KMS-11 (cell line): Measurements from ENCODE around the gene KCNJ4.
"Not testable (repeated sequence)": the region's sequence is repeated elsewhere in the genome, so short reads cannot be mapped to it uniquely, and the experiment has no call there.

Source experiments
- H2AFZ ChIP-seq: fragments of 200-600 bp; sonication (generic); 2 replicates; pipeline ENCODE4 v1.6.1; 2016; ENCODE audit warnings: antibody characterized with exemption, mixed run types, low read depth
- H3K27ac ChIP-seq: fragments of 200-600 bp; sonication (generic); 2 replicates; pipeline ENCODE4 v1.6.1; 2016; ENCODE audit warnings: mild to moderate bottlenecking, mixed run types
- H3K27me3 ChIP-seq: fragments of 200-600 bp; sonication (generic); 2 replicates; pipeline ENCODE4 v1.6.1; 2017; ENCODE audit warnings: mild to moderate bottlenecking, low read depth, mixed run types, moderate library complexity; ENCODE audit not compliant: insufficient read depth
- H3K36me3 ChIP-seq: fragments of 200-600 bp; sonication (generic); 2 replicates; pipeline ENCODE4 v1.6.1; 2017; ENCODE audit warnings: mild to moderate bottlenecking, mixed run types; ENCODE audit not compliant: insufficient read depth
- H3K4me1 ChIP-seq: fragments of 200-600 bp; sonication (generic); 2 replicates; pipeline ENCODE4 v1.6.1; 2016; ENCODE audit warnings: mild to moderate bottlenecking, low read depth, mixed run types; ENCODE audit not compliant: poor library complexity, severe bottlenecking
- H3K4me2 ChIP-seq: fragments of 200-600 bp; sonication (generic); 2 replicates; pipeline ENCODE4 v1.7.0; 2016; ENCODE audit warnings: mild to moderate bottlenecking, mixed run types
- H3K4me3 ChIP-seq: fragments of 200-600 bp; sonication (generic); IDR thresholded peaks from 2 replicates; pipeline ENCODE4 v1.6.1; 2017; ENCODE audit warnings: low read depth, low read length, mixed read lengths; ENCODE audit not compliant: insufficient read depth
- H3K79me2 ChIP-seq: fragments of 200-600 bp; sonication (generic); 2 replicates; pipeline ENCODE4 v1.6.1; 2016; ENCODE audit warnings: low read depth, mixed run types; ENCODE audit not compliant: insufficient read depth
- H3K9ac ChIP-seq: fragments of 200-600 bp; sonication (generic); 2 replicates; pipeline ENCODE4 v1.6.1; 2016; ENCODE audit warnings: mild to moderate bottlenecking, mixed run types
- H4K20me1 ChIP-seq: fragments of 200-600 bp; sonication (generic); 2 replicates; pipeline ENCODE4 v1.6.1; 2016; ENCODE audit warnings: mild to moderate bottlenecking, mixed run types; ENCODE audit not compliant: insufficient read depth
- CTCF ChIP-seq: fragments of 200-600 bp; sonication (generic); conservative IDR thresholded peaks from 2 replicates; pipeline ENCODE4 v1.6.1; 2017; ENCODE audit warnings: low read depth, mild to moderate bottlenecking, antibody characterized with exemption, low read length, moderate library complexity, mixed read lengths

KCNJ4 gene

GRCh38 chr22:38388506-38389427 lies 66.2 kb downstream of the KCNJ4 start:
- peak overlapping the region; percentile 100 for H3K4me2 ChIP-seq
- H3K36me3 ChIP-seq, H3K4me3 ChIP-seq, H3K27me3 ChIP-seq, H2AFZ ChIP-seq, H4K20me1 ChIP-seq: not testable (repeated sequence)
- H3K79me2 ChIP-seq = peaks cover 86% of the 10 kb centered on the region
- peak overlapping the region; percentile 99 for H3K27ac ChIP-seq
- peak overlapping the region; percentile 94; the same call in 1 of the 2 replicates for H3K9ac ChIP-seq
- peaks cover 70% of the 10 kb centered on the region for H3K4me1 ChIP-seq

GRCh38 chr22:38386918-38387317 lies 68.1 kb downstream of the KCNJ4 start:
- not testable (repeated sequence) for H2AFZ ChIP-seq, H3K4me3 ChIP-seq, H3K36me3 ChIP-seq, H3K27me3 ChIP-seq
- H3K27ac ChIP-seq = peak overlapping the region; percentile 99
- H3K4me1 ChIP-seq = peaks cover 79% of the 10 kb centered on the region
- peak overlapping the region; percentile 94; the same call in 1 of the 2 replicates for H3K9ac ChIP-seq
- peak overlapping the region; percentile 100 for H3K4me2 ChIP-seq
- peaks cover 86% of the 10 kb centered on the region for H3K79me2 ChIP-seq
- peaks cover 16% of the 10 kb centered on the region for H4K20me1 ChIP-seq

GRCh38 chr22:38383417-38383816 lies 71.6 kb downstream of the KCNJ4 start:
- no peak for TF ChIP-seq CTCF
- Histone ChIP-seq H3K79me2 (peaks cover 90% of the 10 kb centered on the region), H4K20me1 (peaks cover 22% of the 10 kb centered on the region)

GRCh38 chr22:38381371-38381770 lies 73.6 kb downstream of the KCNJ4 start:
- Histone ChIP-seq H3K4me1 (peaks cover 83% of the 10 kb centered on the region), H3K27ac (peak overlapping the region; percentile 26; the same call in 1 of the 2 replicates), H3K79me2 (peaks cover 87% of the 10 kb centered on the region), H4K20me1 (peaks cover 22% of the 10 kb centered on the region)
- H3K4me3 ChIP-seq, H3K36me3 ChIP-seq, H2AFZ ChIP-seq, H3K4me2 ChIP-seq, H3K27me3 ChIP-seq, H3K9ac ChIP-seq: not testable (repeated sequence)

More at GRCh38 chr22:38383417-38383816, 71.6 kb downstream of the KCNJ4 start:
- Histone ChIP-seq H3K27ac (no peak overlapping the region), H3K4me1 (peaks cover 77% of the 10 kb centered on the region), H3K4me2 (peak overlapping the region; percentile 38; the same call in 1 of the 2 replicates), H3K27me3 (no peaks in the 10 kb centered on the region), H2AFZ (no peak overlapping the region), H3K36me3 (peaks cover 5% of the 10 kb centered on the region; the same call in 1 of the 2 replicates), H3K4me3 (no peak overlapping the region), H3K9ac (no peak overlapping the region)
